Measurements from ENCODE around the gene CLEC9A.

Gene CLEC9A

GRCh38 chr12:10001171-10001776 is 29.2 kb upstream of the CLEC9A start:
- TF ChIP-seq POLR2AphosphoS5 (IDR thresholded peaks at IDR 0.05; ENCODE audit: low read depth, low read length): no peak
- TF ChIP-seq REST (IDR thresholded peaks at IDR 0.05; ENCODE audit: insufficient read depth in 1 of 2, low read depth in 2 of 2, low read length in 2 of 2): no peak
- no peak for TF ChIP-seq TAF1 (IDR thresholded peaks at IDR 0.05; ENCODE audit: borderline replicate concordance, insufficient read depth, low read length)
- TF ChIP-seq FOXP2 (optimal IDR thresholded peaks at IDR 0.05; ENCODE audit: borderline replicate concordance, extremely low read depth, extremely low read length, insufficient read depth): no peak
- no peak for TF ChIP-seq SIN3A (IDR thresholded peaks at IDR 0.05; ENCODE audit: borderline replicate concordance, insufficient read depth, low read length)

- TF ChIP-seq FOXP2 (optimal IDR thresholded peaks at IDR 0.05; ENCODE audit: borderline replicate concordance, extremely low read depth, extremely low read length, insufficient read depth) (no peak), TAF1 (IDR thresholded peaks at IDR 0.05; ENCODE audit: borderline replicate concordance, insufficient read depth, low read length) (no peak), POLR2AphosphoS5 (IDR thresholded peaks at IDR 0.05; ENCODE audit: low read depth, low read length) (no peak)
These were observed 17.7 kb upstream of the CLEC9A start for GRCh38 chr12:10012630-10013330.

GRCh38 chr12:10015450-10015849 is 15.0 kb upstream of the CLEC9A start:
- TF ChIP-seq TAF1 (IDR thresholded peaks at IDR 0.05; ENCODE audit: borderline replicate concordance, insufficient read depth, low read length) (no peak), SIN3A (IDR thresholded peaks at IDR 0.05; ENCODE audit: borderline replicate concordance, insufficient read depth, low read length) (no peak), FOXP2 (optimal IDR thresholded peaks at IDR 0.05; ENCODE audit: borderline replicate concordance, extremely low read depth, extremely low read length, insufficient read depth) (no peak), REST (IDR thresholded peaks at IDR 0.05; ENCODE audit: insufficient read depth in 1 of 2, low read depth in 2 of 2, low read length in 2 of 2) (no peak), POLR2AphosphoS5 (IDR thresholded peaks at IDR 0.05; ENCODE audit: low read depth, low read length) (no peak)

- no peak for TF ChIP-seq REST (IDR thresholded peaks at IDR 0.05; ENCODE audit: insufficient read depth in 1 of 2, low read depth in 2 of 2, low read length in 2 of 2)
- no peak for TF ChIP-seq SIN3A (IDR thresholded peaks at IDR 0.05; ENCODE audit: borderline replicate concordance, insufficient read depth, low read length)
- TF ChIP-seq POLR2AphosphoS5 (IDR thresholded peaks at IDR 0.05; ENCODE audit: low read depth, low read length): no peak
- no peak for TF ChIP-seq TAF1 (IDR thresholded peaks at IDR 0.05; ENCODE audit: borderline replicate concordance, insufficient read depth, low read length)
- TF ChIP-seq FOXP2 (optimal IDR thresholded peaks at IDR 0.05; ENCODE audit: borderline replicate concordance, extremely low read depth, extremely low read length, insufficient read depth): no peak
These were observed 13.6 kb upstream of the CLEC9A start for GRCh38 chr12:10016881-10017280.

GRCh38 chr12:10018386-10018785 is 12.1 kb upstream of the CLEC9A start:
- no peak for TF ChIP-seq POLR2AphosphoS5 (IDR thresholded peaks at IDR 0.05; ENCODE audit: low read depth, low read length)
- TF ChIP-seq FOXP2 (optimal IDR thresholded peaks at IDR 0.05; ENCODE audit: borderline replicate concordance, extremely low read depth, extremely low read length, insufficient read depth): no peak
- TF ChIP-seq TAF1 (IDR thresholded peaks at IDR 0.05; ENCODE audit: borderline replicate concordance, insufficient read depth, low read length): no peak

- TF ChIP-seq POLR2AphosphoS5 (IDR thresholded peaks at IDR 0.05; ENCODE audit: low read depth, low read length) (no peak), REST (IDR thresholded peaks at IDR 0.05; ENCODE audit: insufficient read depth in 1 of 2, low read depth in 2 of 2, low read length in 2 of 2) (no peak), FOXP2 (optimal IDR thresholded peaks at IDR 0.05; ENCODE audit: borderline replicate concordance, extremely low read depth, extremely low read length, insufficient read depth) (no peak), TAF1 (IDR thresholded peaks at IDR 0.05; ENCODE audit: borderline replicate concordance, insufficient read depth, low read length) (no peak), SIN3A (IDR thresholded peaks at IDR 0.05; ENCODE audit: borderline replicate concordance, insufficient read depth, low read length) (no peak)
These were observed 9.1 kb upstream of the CLEC9A start for GRCh38 chr12:10021342-10021741.

All from PFSK-1 (cell line).